Ascending aorta (tissue), 2 donors: ENCODE results near the gene WFDC5. TPM values are rescaled to one million over a fixed set of nuclear protein-coding genes. Genes with fewer than 3 reads are reported as not detected.

Experiments used
- DNase-seq, 2 donors: peaks; one replicate each; pipeline ENCODE4 v3.0.0-alpha.2; 2019; ENCODE audit warnings: low spot score in 2 of 2
- H3K27ac ChIP-seq, 2 donors: fragments of 200-600 bp; sonication (generic); one replicate each; pipeline ENCODE4 v1.5.1; 2016 to 2017; ENCODE audit warnings: mild to moderate bottlenecking in 1 of 2
- H3K27me3 ChIP-seq: fragments of 200-600 bp; sonication (generic); one replicate; pipeline ENCODE4 v1.5.1; 2017
- H3K36me3 ChIP-seq, 2 donors: fragments of 200-600 bp; sonication (generic); one replicate each; pipeline ENCODE4 v1.5.1; 2016
- H3K4me1 ChIP-seq, 2 donors: fragments of 200-600 bp; sonication (generic); one replicate each; pipeline ENCODE4 v1.5.1; 2016 to 2017; ENCODE audit warnings: mild to moderate bottlenecking in 1 of 2
- H3K4me3 ChIP-seq, 2 donors: fragments of 200-600 bp; sonication (generic); one replicate each; pipeline ENCODE4 v1.5.1; 2016 to 2017; ENCODE audit warnings: mild to moderate bottlenecking in 1 of 2
- H3K9me3 ChIP-seq, 2 donors: fragments of 200-600 bp; sonication (generic); one replicate each; pipeline ENCODE4 v1.5.1; 2016
- CTCF ChIP-seq, 3 experiments: fragments of 200-600 bp in 2 of 3; fragments of 450-650 bp in 1 of 3; sonication (generic) in 2 of 3; IDR thresholded peaks; one replicate each; pipeline ENCODE4 v1.5.1; 2016 to 2019; ENCODE audit warnings: antibody characterized with exemption in 3 of 3, mild to moderate bottlenecking in 1 of 3, moderate library complexity in 1 of 3
- intact Hi-C: fragments of 100-400 bp; cut with DNase I; formaldehyde crosslinking; loops from one replicate; pipeline ENCODE4 v1.15.1; 2023
- total RNA-seq: library from RNA; depleted of rRNA; stranded (reverse); fragments of >200 nt; gene quantifications from one replicate; pipeline ENCODE4 v1.1.0, GENCODE V29; 2016

Gene WFDC5
- total RNA-seq, 1 donor from 2014 or later = not detected

- no peaks in the 10 kb centered on the region for H3K36me3 ChIP-seq
- no peaks in the 10 kb centered on the region for H3K4me1 ChIP-seq
- no peak overlapping the region for H3K27ac ChIP-seq
- H3K4me3 ChIP-seq = no peak overlapping the region
- H3K27me3 ChIP-seq = no peaks in the 10 kb centered on the region
- no peak for TF ChIP-seq CTCF (IDR thresholded peaks at IDR 0.05)
- no peak for DNase-seq
- intact Hi-C loops = no loop called here
- H3K9me3 ChIP-seq = no peaks in the 10 kb centered on the region
Observed at GRCh38 chr20:45112754-45113153, 2.2 kb downstream of the WFDC5 start.

- H3K27me3 ChIP-seq = no peaks in the 10 kb centered on the region
- intact Hi-C loops = no loop called here
- DNase-seq = no peak
- H3K36me3 ChIP-seq = no peaks in the 10 kb centered on the region
- TF ChIP-seq CTCF (IDR thresholded peaks at IDR 0.05) = peak in 1 of 3 experiments; percentile 40
- H3K4me3 ChIP-seq = no peak overlapping the region
- H3K4me1 ChIP-seq = no peaks in the 10 kb centered on the region
- H3K9me3 ChIP-seq = no peaks in the 10 kb centered on the region
- H3K27ac ChIP-seq = no peak overlapping the region
Observed at GRCh38 chr20:45111799-45112471, 3.0 kb downstream of the WFDC5 start.

GRCh38 chr20:45111285-45111684 lies 3.7 kb downstream of the WFDC5 start:
- H3K4me1 ChIP-seq = no peaks in the 10 kb centered on the region
- no peak overlapping the region for H3K27ac ChIP-seq
- TF ChIP-seq CTCF (IDR thresholded peaks at IDR 0.05) = no peak
- DNase-seq = no peak
- no peak overlapping the region for H3K4me3 ChIP-seq
- intact Hi-C loops = no loop called here
- H3K36me3 ChIP-seq = no peaks in the 10 kb centered on the region
- no peaks in the 10 kb centered on the region for H3K27me3 ChIP-seq
- no peaks in the 10 kb centered on the region for H3K9me3 ChIP-seq

GRCh38 chr20:45110301-45110700 lies 4.7 kb downstream of the WFDC5 start:
- Histone ChIP-seq H3K4me3 (no peak overlapping the region), H3K9me3 (no peaks in the 10 kb centered on the region), H3K4me1 (no peaks in the 10 kb centered on the region), H3K27me3 (no peaks in the 10 kb centered on the region), H3K27ac (no peak overlapping the region), H3K36me3 (no peaks in the 10 kb centered on the region)
- intact Hi-C loops = no loop called here
- DNase-seq = no peak
- TF ChIP-seq CTCF (IDR thresholded peaks at IDR 0.05) = no peak

- no peak overlapping the region for H3K27ac ChIP-seq
- H3K27me3 ChIP-seq = no peaks in the 10 kb centered on the region
- intact Hi-C loops = no loop called here
- no peak overlapping the region for H3K4me3 ChIP-seq
- no peaks in the 10 kb centered on the region for H3K4me1 ChIP-seq
- DNase-seq = no peak
- no peak for TF ChIP-seq CTCF (IDR thresholded peaks at IDR 0.05)
- H3K36me3 ChIP-seq = no peaks in the 10 kb centered on the region
- no peaks in the 10 kb centered on the region for H3K9me3 ChIP-seq
Observed at GRCh38 chr20:45109634-45110033, 5.3 kb downstream of the WFDC5 start.

- DNase-seq = no peak
- Histone ChIP-seq H3K4me1 (no peaks in the 10 kb centered on the region), H3K27ac (no peak overlapping the region), H3K9me3 (no peaks in the 10 kb centered on the region), H3K27me3 (no peaks in the 10 kb centered on the region), H3K4me3 (no peak overlapping the region), H3K36me3 (no peaks in the 10 kb centered on the region)
- no peak for TF ChIP-seq CTCF (IDR thresholded peaks at IDR 0.05)
- intact Hi-C loops = no loop called here
Observed at GRCh38 chr20:45105317-45105716, 9.7 kb downstream of the WFDC5 start.
